ENCODE measurements around the gene FAM163A. TPM values are rescaled to one million over a fixed set of nuclear protein-coding genes. Genes with fewer than 3 reads are reported as not detected.

FAM163A gene
- total RNA-seq, 1 experiment from 2014 or later, result 0.46 TPM

- no peak overlapping the region for H3K27ac Mint-ChIP-seq
- TF ChIP-seq, protein P1, sequence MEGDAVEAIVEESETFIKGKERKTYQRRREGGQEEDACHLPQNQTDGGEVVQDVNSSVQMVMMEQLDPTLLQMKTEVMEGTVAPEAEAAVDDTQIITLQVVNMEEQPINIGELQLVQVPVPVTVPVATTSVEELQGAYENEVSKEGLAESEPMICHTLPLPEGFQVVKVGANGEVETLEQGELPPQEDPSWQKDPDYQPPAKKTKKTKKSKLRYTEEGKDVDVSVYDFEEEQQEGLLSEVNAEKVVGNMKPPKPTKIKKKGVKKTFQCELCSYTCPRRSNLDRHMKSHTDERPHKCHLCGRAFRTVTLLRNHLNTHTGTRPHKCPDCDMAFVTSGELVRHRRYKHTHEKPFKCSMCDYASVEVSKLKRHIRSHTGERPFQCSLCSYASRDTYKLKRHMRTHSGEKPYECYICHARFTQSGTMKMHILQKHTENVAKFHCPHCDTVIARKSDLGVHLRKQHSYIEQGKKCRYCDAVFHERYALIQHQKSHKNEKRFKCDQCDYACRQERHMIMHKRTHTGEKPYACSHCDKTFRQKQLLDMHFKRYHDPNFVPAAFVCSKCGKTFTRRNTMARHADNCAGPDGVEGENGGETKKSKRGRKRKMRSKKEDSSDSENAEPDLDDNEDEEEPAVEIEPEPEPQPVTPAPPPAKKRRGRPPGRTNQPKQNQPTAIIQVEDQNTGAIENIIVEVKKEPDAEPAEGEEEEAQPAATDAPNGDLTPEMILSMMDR (conservative IDR thresholded peaks at IDR 0.05), result no peak
These were observed 105.1 kb downstream of the FAM163A start for GRCh38 chr1:179848233-179848632.

More at GRCh38 chr1:179848233-179848632, 105.1 kb downstream of the FAM163A start:
- Histone ChIP-seq H2BK120ac (ENCODE audit: low read depth, low read length, poor library complexity, severe bottlenecking) (no peak overlapping the region), H3K79me1 (ENCODE audit: insufficient read depth, low read depth, low read length, poor library complexity, severe bottlenecking) (no peaks in the 10 kb centered on the region), H3K4me1 (ENCODE audit: insufficient read depth, low read length) (no peaks in the 10 kb centered on the region), H2BK12ac (ENCODE audit: insufficient read length, low read depth, low read length) (no peak overlapping the region), H3K23me2 (ENCODE audit: insufficient read length, low read depth, low read length, poor library complexity, severe bottlenecking) (no peaks in the 10 kb centered on the region), H4K91ac (ENCODE audit: insufficient read length, low read depth, low read length) (no peak overlapping the region), H3K56ac (ENCODE audit: insufficient read length, low read depth, low read length) (no peak overlapping the region), H4K8ac (replicated peaks; ENCODE audit: insufficient read length, low read depth, low read length) (no peak overlapping the region), H3K18ac (ENCODE audit: insufficient read length, low read depth, low read length) (no peak overlapping the region), H3K4ac (ENCODE audit: low read depth, low read length) (no peak overlapping the region), H3K79me2 (ENCODE audit: insufficient read depth, low read length) (no peaks in the 10 kb centered on the region), H3K4me2 (ENCODE audit: insufficient read depth, insufficient read length, low read length) (no peak overlapping the region), H2BK5ac (ENCODE audit: insufficient read length, low read length) (no peak overlapping the region), H3K14ac (ENCODE audit: insufficient read depth, low read length) (no peak overlapping the region), H4K5ac (ENCODE audit: insufficient read length, low read depth, low read length) (no peak overlapping the region), H2BK20ac (ENCODE audit: low read depth, low read length, poor library complexity, severe bottlenecking) (no peak overlapping the region), H4K20me1 (ENCODE audit: control insufficient read depth, insufficient read depth, insufficient read length) (no peaks in the 10 kb centered on the region), H3K9me3 (ENCODE audit: control insufficient read depth, low read depth, low read length) (no peaks in the 10 kb centered on the region), H2BK15ac (ENCODE audit: low read depth, low read length) (no peak overlapping the region), H3K9ac (ENCODE audit: extremely low read depth, insufficient read length, low read length) (no peak overlapping the region), H3K27me3 (ENCODE audit: insufficient read depth, low read length) (no peaks in the 10 kb centered on the region), H3K27ac (ENCODE audit: insufficient read length, low read depth, low read length) (no peak overlapping the region), H2AK5ac (ENCODE audit: insufficient read length, low read length) (no peak overlapping the region), H3T11ph (ENCODE audit: low read length) (no peak overlapping the region), H2AFZ (ENCODE audit: low read length) (no peak overlapping the region), H3K23ac (ENCODE audit: insufficient read length, low read depth, low read length) (no peak overlapping the region)
- no peak for DNase-seq
- no CpG with 5 or more reads among the region's 3 CpGs for WGBS (ENCODE audit: extremely low coverage, insufficient read length, low lambda C conversion rate)
- Mint-ChIP-seq H3K4me3 (no peak overlapping the region), H3K4me1 (peaks cover 0 to 3% of the 10 kb centered on the region in 2 experiments; a peak in 1 of 4 replicates), H3K36me3 (ENCODE audit: insufficient read depth in 1 of 3, low read depth in 3 of 3) (peaks cover 16 to 44% (median 40%) of the 10 kb centered on the region in 3 experiments; a peak in 6 of 7 replicates), H3K9me3 (no peaks in the 10 kb centered on the region), H3K27me3 (ENCODE audit: low read depth) (no peaks in the 10 kb centered on the region)

All from H9 (cell line).